ENCODE data around the gene ALDH1L1. TPM values are rescaled to one million over a fixed set of nuclear protein-coding genes. Genes with fewer than 3 reads are reported as not detected.

ALDH1L1 gene
- total and polyA plus RNA-seq, 2 of the 4 experiments (the other 2 are of a cell fraction) = not detected

- H3K4me1 ChIP-seq (ENCODE audit: control insufficient read depth, insufficient read depth, low read length) = no peaks in the 10 kb centered on the region
- CTCF ChIA-PET = no interaction called here
- H3K23ac ChIP-seq (ENCODE audit: low read depth, low read length) = no peak overlapping the region
- TF ChIP-seq POLR2A (IDR thresholded peaks at IDR 0.05; ENCODE audit: low read depth, low read length) (no peak), RFX5 (IDR thresholded peaks at IDR 0.05; ENCODE audit: low read depth, low read length) (no peak), MAFK (IDR thresholded peaks at IDR 0.05; ENCODE audit: low read depth, low read length) (no peak), NFE2L2 (IDR thresholded peaks at IDR 0.05; ENCODE audit: low read depth, low read length) (no peak), BHLHE40 (IDR thresholded peaks at IDR 0.05; ENCODE audit: low read depth, low read length) (no peak), RAD21 (IDR thresholded peaks at IDR 0.05; ENCODE audit: low read length) (no peak), RCOR1 (IDR thresholded peaks at IDR 0.05; ENCODE audit: insufficient replicate concordance, low read length) (no peak), CTCF (conservative IDR thresholded peaks at IDR 0.05; ENCODE audit: low read depth, low read length) (no peak), MAZ (IDR thresholded peaks at IDR 0.05; ENCODE audit: borderline replicate concordance, low read depth, low read length) (no peak), ELK1 (IDR thresholded peaks at IDR 0.05; ENCODE audit: borderline replicate concordance, low read depth, low read length) (no peak), CHD1 (IDR thresholded peaks at IDR 0.05; ENCODE audit: low read depth, low read length) (no peak), USF2 (IDR thresholded peaks at IDR 0.05; ENCODE audit: low read depth, low read length) (no peak), FOS (IDR thresholded peaks at IDR 0.05; ENCODE audit: low read depth, low read length) (no peak), SMC3 (IDR thresholded peaks at IDR 0.05; ENCODE audit: low read depth, low read length) (no peak), MXI1 (IDR thresholded peaks at IDR 0.05; ENCODE audit: borderline replicate concordance, low read depth, low read length) (no peak), CEBPB (IDR thresholded peaks at IDR 0.05; ENCODE audit: low read depth, low read length) (no peak)
- H2AK5ac ChIP-seq (ENCODE audit: low read depth, low read length) = no peak overlapping the region
- H3K27ac ChIP-seq (ENCODE audit: insufficient read depth, low read length) = no peak overlapping the region
- H3K56ac ChIP-seq (ENCODE audit: extremely low read depth, insufficient read depth, low read length) = no peak overlapping the region
- H2AFZ ChIP-seq (replicated peaks; ENCODE audit: low read length, poor library complexity) = no peak overlapping the region
- no peak overlapping the region for H3K14ac ChIP-seq (replicated peaks; ENCODE audit: low read depth, low read length)
- DNase-seq = no peak
- H3K4me2 ChIP-seq (ENCODE audit: low read depth, low read length) = no peak overlapping the region
- no peaks in the 10 kb centered on the region for H4K20me1 ChIP-seq (ENCODE audit: insufficient read depth, low read length)
- no peak overlapping the region for H2BK120ac ChIP-seq (ENCODE audit: low read depth, low read length)
- no peaks in the 10 kb centered on the region for H3K36me3 ChIP-seq (ENCODE audit: control insufficient read depth, insufficient read depth, low read length)
- H3K9me3 ChIP-seq (ENCODE audit: control insufficient read depth, insufficient read depth, low read length) = no peaks in the 10 kb centered on the region
- H3K4me3 ChIP-seq (ENCODE audit: insufficient read depth, low read depth, low read length) = no peak overlapping the region
- 0 out of 2 replicates have a peak, but pooled peaks cover 3% of the 10 kb centered on the region for H3K9me1 ChIP-seq (ENCODE audit: insufficient read depth, low read length)
- no peak overlapping the region for H4K5ac ChIP-seq (ENCODE audit: low read depth, low read length)
- WGBS, 2 experiments (ENCODE audit: extremely low coverage in 2 of 2, insufficient read length in 1 of 2) = no CpG with 5 or more reads among the region's 5 CpGs
- H2AK9ac ChIP-seq (replicated peaks; ENCODE audit: low read depth, low read length, poor library complexity) = no peak overlapping the region
- no peak overlapping the region for H3K18ac ChIP-seq (ENCODE audit: low read depth, low read length)
- no TSS peak for BruUV-seq (replicated peaks)
- H2BK20ac ChIP-seq (ENCODE audit: low read depth, low read length) = no peak overlapping the region
- intact Hi-C loops (cut with micrococcal nuclease) = no loop called here
- H2BK15ac ChIP-seq (ENCODE audit: low read depth, low read length) = no peak overlapping the region
- in situ Hi-C loops (cut with MboI; ENCODE audit: low sequenced_read_pairs) = no loop called here
- no peak overlapping the region for H3K9ac ChIP-seq (ENCODE audit: low read depth, low read length)
- no peak overlapping the region for H4K8ac ChIP-seq (ENCODE audit: low read depth in 2 of 2, low read length in 2 of 2)
- H3K27me3 ChIP-seq (ENCODE audit: control insufficient read depth, insufficient read depth, low read length) = no peaks in the 10 kb centered on the region
- H3K79me1 ChIP-seq (ENCODE audit: low read depth in 1 of 2, low read length in 2 of 2) = peaks cover 0 to 3% of the 10 kb centered on the region in 2 experiments; a peak in 2 of 4 replicates
- POLR2A ChIA-PET (ENCODE audit: unreplicated experiment) = no interaction called here
- no peak for ATAC-seq (ENCODE audit: low read depth)
- no peak overlapping the region for H3K4ac ChIP-seq (ENCODE audit: low read depth, low read length)
- H2BK5ac ChIP-seq (ENCODE audit: low read depth, low read length, poor library complexity, severe bottlenecking) = no peak overlapping the region
- dilution Hi-C loops (cut with HindIII; ENCODE audit: low sequenced_read_pairs, unreplicated experiment) = no loop called here
- no peak overlapping the region for H4K91ac ChIP-seq (ENCODE audit: insufficient read depth, low read depth, low read length)
These were observed 99.4 kb downstream of the ALDH1L1 start for GRCh38 chr3:126080970-126081369.
